Measurements from ENCODE around the gene CNTLN.
"Not testable (repeated sequence)": the region's sequence is repeated elsewhere in the genome, so short reads cannot be mapped to it uniquely, and the experiment has no call there.

The CNTLN gene

GRCh38 chr9:17204611-17205152 is 69.8 kb downstream of the CNTLN start:
- DNase-seq, result no peak

GRCh38 chr9:17216011-17216410 is 81.2 kb downstream of the CNTLN start:
- no peak for DNase-seq

GRCh38 chr9:17216646-17217045 is 81.8 kb downstream of the CNTLN start:
- no peak for DNase-seq

- DNase-seq, result no peak
Observed at GRCh38 chr9:17217272-17217671, 82.4 kb downstream of the CNTLN start.

GRCh38 chr9:17219261-17219660 is 84.4 kb downstream of the CNTLN start:
- DNase-seq, result no peak

GRCh38 chr9:17222932-17223331 is 88.1 kb downstream of the CNTLN start:
- no peak for DNase-seq

- no peak for DNase-seq
Observed at GRCh38 chr9:17225407-17225806, 90.6 kb downstream of the CNTLN start.

GRCh38 chr9:17229945-17230560 is 95.2 kb downstream of the CNTLN start:
- no peak for DNase-seq

GRCh38 chr9:17230646-17231045 is 95.8 kb downstream of the CNTLN start:
- no peak for DNase-seq

- DNase-seq, result no peak
Observed at GRCh38 chr9:17236147-17236546, 101.3 kb downstream of the CNTLN start.

- DNase-seq, result no peak
Observed at GRCh38 chr9:17246770-17247169, 111.9 kb downstream of the CNTLN start.

- DNase-seq, result no peak
Observed at GRCh38 chr9:17251100-17251499, 116.3 kb downstream of the CNTLN start.

- not testable (repeated sequence) for DNase-seq
Observed at GRCh38 chr9:17268531-17269188, 133.8 kb downstream of the CNTLN start.

- no peak for DNase-seq
Observed at GRCh38 chr9:17269799-17270198, 135.0 kb downstream of the CNTLN start.

GRCh38 chr9:17272536-17272935 is 137.7 kb downstream of the CNTLN start:
- no peak for DNase-seq

- DNase-seq, result no peak
Observed at GRCh38 chr9:17280350-17281012, 145.6 kb downstream of the CNTLN start.

- DNase-seq, result not testable (repeated sequence)
Observed at GRCh38 chr9:17290673-17291072, 155.8 kb downstream of the CNTLN start.

- DNase-seq, result no peak
Observed at GRCh38 chr9:17291766-17292165, 156.9 kb downstream of the CNTLN start.

- no peak for DNase-seq
Observed at GRCh38 chr9:17293685-17294084, 158.8 kb downstream of the CNTLN start.

GRCh38 chr9:17294822-17295624 is 160.2 kb downstream of the CNTLN start:
- no peak for DNase-seq

- DNase-seq, result no peak
Observed at GRCh38 chr9:17315341-17315740, 180.5 kb downstream of the CNTLN start.

GRCh38 chr9:17318821-17319320 is 184.0 kb downstream of the CNTLN start:
- no peak for DNase-seq

GRCh38 chr9:17319864-17320263 is 185.0 kb downstream of the CNTLN start:
- DNase-seq, result no peak

All from NCI-H2227 treated with DMSO at 0.1 percent for 48 hours (cell line).